Stimulated activated CD8-positive, alpha-beta memory T cell treated with anti-CD3 and anti-CD28 coated beads, Interleukin-4, amount 100 ng/mL, for 24 hours (primary cell): ENCODE results near the gene EML4.
A peak's percentile ranks its signal among the peaks of the same experiment; 100 is the strongest.
"Not testable (repeated sequence)": the region's sequence is repeated elsewhere in the genome, so short reads cannot be mapped to it uniquely, and the experiment has no call there.

Experiments
- DNase-seq: peaks from one replicate; pipeline ENCODE4 v3.0.0-alpha.2; 2020; ENCODE audit warnings: low read depth

EML4 gene

GRCh38 chr2:42359965-42360483 is 190.9 kb downstream of the EML4 start:
- DNase-seq: no peak

- DNase-seq: no peak
Measured at GRCh38 chr2:42360493-42360889, 191.3 kb downstream of the EML4 start.

- DNase-seq: peak; percentile 92
Measured at GRCh38 chr2:42360890-42361727, 192.0 kb downstream of the EML4 start, which contains the start of gene COX7A2L. COX7A2L (minus strand) TSS chr2:42361217; CDS start chr2:42361161, 56 bp downstream.

GRCh38 chr2:42361728-42362283 is 192.7 kb downstream of the EML4 start:
- DNase-seq: no peak

GRCh38 chr2:42363413-42363812 is 194.3 kb downstream of the EML4 start:
- no peak for DNase-seq

- no peak for DNase-seq
Measured at GRCh38 chr2:42364658-42365057, 195.5 kb downstream of the EML4 start.

- DNase-seq: no peak
Measured at GRCh38 chr2:42366411-42366810, 197.3 kb downstream of the EML4 start.

GRCh38 chr2:42367835-42368234 is 198.7 kb downstream of the EML4 start:
- no peak for DNase-seq

GRCh38 chr2:42368817-42369531 is 199.8 kb downstream of the EML4 start:
- DNase-seq: no peak

GRCh38 chr2:42369532-42370229 is 200.5 kb downstream of the EML4 start:
- no peak for DNase-seq

GRCh38 chr2:42371611-42372473 is 202.7 kb downstream of the EML4 start:
- no peak for DNase-seq

GRCh38 chr2:42372474-42373200 is 203.5 kb downstream of the EML4 start:
- no peak for DNase-seq

GRCh38 chr2:42376758-42377157 is 207.6 kb downstream of the EML4 start:
- no peak for DNase-seq

- DNase-seq: no peak
Measured at GRCh38 chr2:42378415-42378814, 209.3 kb downstream of the EML4 start.

GRCh38 chr2:42380026-42380425 is 210.9 kb downstream of the EML4 start:
- not testable (repeated sequence) for DNase-seq

- DNase-seq: no peak
Measured at GRCh38 chr2:42382144-42382543, 213.0 kb downstream of the EML4 start.
